HK-2 (cell line): Measurements from ENCODE around the gene WBP1.

Experiments
- DNase-seq: peaks from one replicate; pipeline ENCODE4 v3.0.0-alpha.2; 2018; ENCODE audit not compliant: unreplicated experiment

Gene WBP1

GRCh38 chr2:74502720-74503505, 44.7 kb downstream of the WBP1 start:
- peak; percentile 87 for DNase-seq

- no peak for DNase-seq
Measured at GRCh38 chr2:74503506-74504475, 45.6 kb downstream of the WBP1 start.

GRCh38 chr2:74504591-74504990, 46.4 kb downstream of the WBP1 start:
- DNase-seq = no peak

- no peak for DNase-seq
Measured at GRCh38 chr2:74505448-74506246, 47.4 kb downstream of the WBP1 start.

GRCh38 chr2:74507145-74507925, 49.1 kb downstream of the WBP1 start, which contains the start of gene PCGF1:
Gene PCGF1, minus strand, starts transcription at chr2:74507695. Its CDS starts 27 bp downstream, at chr2:74507668.
- DNase-seq = peak; percentile 96

GRCh38 chr2:74507926-74508520, 49.8 kb downstream of the WBP1 start:
- DNase-seq = peak; percentile 59

- no peak for DNase-seq
Measured at GRCh38 chr2:74510272-74510671, 52.0 kb downstream of the WBP1 start.
